Measurements from ENCODE around the gene RNASEH2C.
A peak's percentile ranks its signal among the peaks of the same experiment; 100 is the strongest.

The RNASEH2C gene

DNA sequence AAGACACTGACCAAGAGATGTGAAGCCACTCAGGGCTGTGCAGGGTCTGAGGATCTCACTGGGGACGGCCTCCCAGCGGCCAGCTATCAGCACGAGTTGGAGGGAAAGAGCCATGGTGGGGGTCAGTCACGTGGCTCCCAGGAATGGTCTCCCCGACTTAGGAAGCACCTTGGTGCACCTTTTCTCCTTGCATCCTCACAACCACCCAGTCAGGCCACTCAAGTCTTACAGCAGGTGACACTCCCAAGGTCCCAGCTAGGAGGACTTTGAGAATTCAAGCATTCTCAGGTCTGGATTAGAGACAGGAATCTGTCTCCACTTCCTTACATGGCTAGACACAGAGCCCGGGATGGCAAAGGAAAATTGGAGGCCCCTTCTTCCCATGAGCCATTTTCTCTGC lies 2.7 kb downstream of the RNASEH2C start:
- TF ChIP-seq, protein P1, sequence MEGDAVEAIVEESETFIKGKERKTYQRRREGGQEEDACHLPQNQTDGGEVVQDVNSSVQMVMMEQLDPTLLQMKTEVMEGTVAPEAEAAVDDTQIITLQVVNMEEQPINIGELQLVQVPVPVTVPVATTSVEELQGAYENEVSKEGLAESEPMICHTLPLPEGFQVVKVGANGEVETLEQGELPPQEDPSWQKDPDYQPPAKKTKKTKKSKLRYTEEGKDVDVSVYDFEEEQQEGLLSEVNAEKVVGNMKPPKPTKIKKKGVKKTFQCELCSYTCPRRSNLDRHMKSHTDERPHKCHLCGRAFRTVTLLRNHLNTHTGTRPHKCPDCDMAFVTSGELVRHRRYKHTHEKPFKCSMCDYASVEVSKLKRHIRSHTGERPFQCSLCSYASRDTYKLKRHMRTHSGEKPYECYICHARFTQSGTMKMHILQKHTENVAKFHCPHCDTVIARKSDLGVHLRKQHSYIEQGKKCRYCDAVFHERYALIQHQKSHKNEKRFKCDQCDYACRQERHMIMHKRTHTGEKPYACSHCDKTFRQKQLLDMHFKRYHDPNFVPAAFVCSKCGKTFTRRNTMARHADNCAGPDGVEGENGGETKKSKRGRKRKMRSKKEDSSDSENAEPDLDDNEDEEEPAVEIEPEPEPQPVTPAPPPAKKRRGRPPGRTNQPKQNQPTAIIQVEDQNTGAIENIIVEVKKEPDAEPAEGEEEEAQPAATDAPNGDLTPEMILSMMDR (IDR thresholded peaks at IDR 0.05; ENCODE audit: control insufficient read depth, extremely low read depth, insufficient read depth), result no peak
- no peak overlapping the region for H3K4me3 ChIP-seq (ENCODE audit: low read depth, low read length)
- no peak for DNase-seq (ENCODE audit: low read depth)

DNA sequence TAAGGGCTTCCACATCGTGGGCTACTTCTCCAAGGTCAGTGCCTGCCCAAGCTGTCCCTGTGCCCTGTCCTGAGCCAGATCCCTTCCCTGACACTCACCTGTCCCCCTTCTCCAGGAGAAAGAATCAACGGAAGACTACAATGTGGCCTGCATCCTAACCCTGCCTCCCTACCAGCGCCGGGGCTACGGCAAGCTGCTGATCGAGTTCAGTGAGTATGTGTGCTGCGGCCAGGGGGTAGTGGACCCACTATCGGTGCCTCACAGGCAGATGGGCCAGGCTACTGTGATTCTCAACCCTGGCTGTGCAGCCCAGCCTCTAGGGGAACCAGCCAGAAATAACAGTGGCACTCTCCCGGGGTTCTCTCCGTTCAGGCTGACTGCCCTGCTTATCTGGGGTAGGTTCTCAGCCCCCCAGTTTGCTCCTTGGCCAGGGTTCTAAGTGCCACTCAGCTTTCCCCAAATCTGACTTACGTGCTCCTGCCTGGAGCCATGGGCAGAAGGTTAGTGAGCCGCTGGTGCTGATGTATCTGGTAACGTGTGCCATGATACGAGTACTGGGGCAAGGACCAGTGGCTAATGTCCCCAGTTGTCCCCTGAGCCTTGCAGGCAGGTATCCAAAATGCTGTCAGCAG lies 3.7 kb downstream of the RNASEH2C start:
- H3K4me3 ChIP-seq (ENCODE audit: low read depth, low read length), result no peak overlapping the region
- DNase-seq (ENCODE audit: low read depth), result no peak
- TF ChIP-seq, protein P1 (IDR thresholded peaks at IDR 0.05; ENCODE audit: control insufficient read depth, extremely low read depth, insufficient read depth), result no peak

DNA sequence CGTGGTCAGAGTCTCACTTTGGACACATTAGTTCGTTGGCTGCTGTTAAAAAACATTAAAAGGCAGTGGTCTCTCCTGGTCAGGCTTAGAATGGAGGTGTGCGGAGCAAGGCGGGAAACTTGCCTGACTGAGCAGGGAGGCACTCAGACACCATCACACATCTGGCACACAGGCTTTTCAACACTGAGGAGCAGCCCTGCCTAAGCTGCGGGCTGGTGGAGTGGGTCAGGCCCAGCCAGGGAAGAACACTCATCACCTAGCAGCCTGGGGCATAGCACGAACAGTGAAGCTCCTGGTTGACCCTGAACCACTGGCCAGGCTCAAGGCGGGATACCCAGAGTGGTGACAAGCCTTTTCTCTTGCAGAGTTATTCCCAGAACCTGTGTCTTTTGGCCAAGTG lies 4.3 kb downstream of the RNASEH2C start:
- no peak overlapping the region for H3K4me3 ChIP-seq (ENCODE audit: low read depth, low read length)
- no peak for DNase-seq (ENCODE audit: low read depth)
- TF ChIP-seq, protein P1 (IDR thresholded peaks at IDR 0.05; ENCODE audit: control insufficient read depth, extremely low read depth, insufficient read depth), result no peak

DNA sequence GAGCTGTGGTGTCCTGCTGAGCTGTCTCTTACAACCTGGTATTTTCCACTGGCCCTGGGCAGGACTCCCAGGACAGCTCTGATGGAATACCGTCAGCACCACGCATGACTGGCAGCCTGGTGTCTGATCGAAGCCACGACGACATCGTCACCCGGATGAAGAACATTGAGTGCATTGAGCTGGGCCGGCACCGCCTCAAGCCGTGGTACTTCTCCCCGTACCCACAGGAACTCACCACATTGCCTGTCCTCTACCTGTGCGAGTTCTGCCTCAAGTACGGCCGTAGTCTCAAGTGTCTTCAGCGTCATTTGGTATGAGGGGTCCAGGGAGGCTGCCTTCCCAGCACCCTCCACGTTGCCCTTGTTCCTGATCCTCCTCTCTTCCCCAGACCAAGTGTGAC lies 6.2 kb downstream of the RNASEH2C start:
- no peak for DNase-seq (ENCODE audit: low read depth)
- TF ChIP-seq, protein P1 (IDR thresholded peaks at IDR 0.05; ENCODE audit: control insufficient read depth, extremely low read depth, insufficient read depth), result no peak
- no peak overlapping the region for H3K4me3 ChIP-seq (ENCODE audit: low read depth, low read length)

DNA sequence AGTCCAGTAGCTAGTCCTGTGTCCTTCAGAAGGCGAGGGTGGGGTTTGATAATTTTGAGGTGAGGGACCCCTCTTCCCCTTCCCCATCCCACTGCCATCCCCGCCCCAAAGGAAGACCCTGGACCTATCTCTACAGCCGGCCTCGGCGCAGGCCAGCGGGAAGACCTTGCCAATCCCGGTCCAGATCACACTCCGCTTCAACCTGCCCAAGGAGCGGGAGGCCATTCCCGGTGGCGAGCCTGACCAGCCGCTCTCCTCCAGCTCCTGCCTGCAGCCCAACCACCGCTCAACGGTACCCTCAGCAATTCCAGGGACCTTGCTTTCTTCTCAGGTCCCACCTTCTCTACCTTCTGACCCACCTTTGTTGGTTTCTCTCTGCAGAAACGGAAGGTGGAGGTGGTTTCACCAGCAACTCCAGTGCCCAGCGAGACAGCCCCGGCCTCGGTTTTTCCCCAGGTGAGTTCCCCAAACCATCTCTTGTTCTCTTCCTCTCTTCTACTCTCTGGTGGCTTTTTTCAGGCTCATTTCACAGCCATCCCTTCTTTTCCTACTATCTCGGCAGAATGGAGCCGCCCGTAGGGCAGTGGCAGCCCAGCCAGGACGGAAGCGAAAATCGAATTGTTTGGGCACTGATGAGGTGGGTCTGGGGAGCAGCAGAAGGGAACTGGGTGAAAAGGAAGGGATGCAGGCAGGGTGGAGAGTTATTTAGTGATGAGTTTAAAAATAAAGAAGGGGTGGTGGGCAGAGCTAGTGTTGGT lies 7.2 kb downstream of the RNASEH2C start:
- TF ChIP-seq, protein P1 (IDR thresholded peaks at IDR 0.05; ENCODE audit: control insufficient read depth, extremely low read depth, insufficient read depth), result no peak
- DNase-seq (ENCODE audit: low read depth), result no peak
- peak overlapping the region; percentile 73 for H3K4me3 ChIP-seq (ENCODE audit: low read depth, low read length)

DNA sequence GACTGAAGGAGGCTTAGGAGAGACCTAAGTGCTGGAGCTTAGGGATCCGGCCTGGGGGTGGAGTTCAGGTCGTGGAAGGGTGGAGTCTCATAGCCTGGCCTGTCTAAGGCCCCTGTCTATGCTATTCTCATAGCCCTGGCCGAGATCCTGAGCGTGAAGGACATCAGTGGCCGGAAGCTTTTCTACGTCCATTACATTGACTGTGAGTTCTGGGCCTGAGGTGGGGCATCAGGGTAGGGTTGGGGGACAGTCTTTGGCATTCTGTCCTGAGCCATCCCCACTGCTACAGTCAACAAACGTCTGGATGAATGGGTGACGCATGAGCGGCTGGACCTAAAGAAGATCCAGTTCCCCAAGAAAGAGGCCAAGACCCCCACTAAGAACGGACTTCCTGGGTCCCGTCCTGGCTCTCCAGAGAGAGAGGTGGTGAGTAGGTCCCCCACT lies 7.9 kb downstream of the RNASEH2C start:
- TF ChIP-seq, protein P1 (IDR thresholded peaks at IDR 0.05; ENCODE audit: control insufficient read depth, extremely low read depth, insufficient read depth), result no peak
- no peak for DNase-seq (ENCODE audit: low read depth)
- peak overlapping the region; percentile 73 for H3K4me3 ChIP-seq (ENCODE audit: low read depth, low read length)
